HG03045 (cell line): ENCODE measurements around the gene HS6ST1.

ENCODE experiments used
- ATAC-seq: cut with Tn5 transposase; IDR thresholded peaks from one replicate; pipeline ENCODE4 v1.9.1; 2021; ENCODE audit warnings: mild to moderate bottlenecking, moderate library complexity; ENCODE audit not compliant: unreplicated experiment

Gene HS6ST1

DNA sequence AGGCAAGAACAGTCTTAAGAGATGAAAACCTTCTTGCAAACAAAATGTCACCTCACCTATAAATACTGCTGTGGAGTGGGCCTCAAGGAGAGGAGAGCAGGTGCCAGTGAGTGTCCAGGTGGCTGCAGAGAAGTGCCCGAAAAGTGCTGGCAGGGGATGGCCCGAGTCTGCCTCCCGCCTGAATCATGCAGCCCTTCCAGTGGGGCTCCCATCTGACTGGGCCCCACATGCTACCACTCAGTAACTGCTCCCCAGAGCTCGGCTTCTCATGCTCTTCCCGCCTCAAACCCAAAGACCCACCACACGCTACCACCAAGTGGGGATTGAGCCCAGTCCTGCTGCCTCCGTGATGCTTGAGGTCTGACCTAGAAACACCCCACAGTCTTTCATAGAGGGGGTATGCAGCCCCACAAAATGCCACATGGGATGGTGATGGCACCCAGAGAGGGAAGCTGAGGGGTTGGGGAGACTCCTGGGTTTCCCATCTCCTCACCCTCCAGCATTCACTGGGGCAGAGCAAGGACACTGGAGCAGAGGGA is 7.4 kb downstream of the HS6ST1 start:
- ATAC-seq, result no peak

DNA sequence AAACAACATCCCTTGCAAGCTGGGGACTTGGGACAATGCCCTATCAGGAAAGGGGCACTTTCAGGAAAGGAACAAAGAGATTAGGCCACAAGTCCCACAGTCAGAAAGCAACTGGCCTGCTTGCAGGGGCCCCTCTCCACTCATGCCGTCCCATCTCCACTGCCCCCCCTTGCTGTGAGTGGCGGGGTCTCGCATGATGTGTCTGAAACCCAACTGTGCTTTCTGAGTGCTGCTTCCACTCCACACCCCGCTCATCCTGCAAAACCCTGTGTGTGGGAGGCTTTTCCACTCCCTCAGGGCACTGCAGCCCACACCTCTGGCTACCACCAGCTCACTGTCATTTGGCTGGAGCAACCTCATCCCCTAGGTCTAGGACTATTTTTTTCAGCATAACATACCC is 7.9 kb downstream of the HS6ST1 start:
- no peak for ATAC-seq

DNA sequence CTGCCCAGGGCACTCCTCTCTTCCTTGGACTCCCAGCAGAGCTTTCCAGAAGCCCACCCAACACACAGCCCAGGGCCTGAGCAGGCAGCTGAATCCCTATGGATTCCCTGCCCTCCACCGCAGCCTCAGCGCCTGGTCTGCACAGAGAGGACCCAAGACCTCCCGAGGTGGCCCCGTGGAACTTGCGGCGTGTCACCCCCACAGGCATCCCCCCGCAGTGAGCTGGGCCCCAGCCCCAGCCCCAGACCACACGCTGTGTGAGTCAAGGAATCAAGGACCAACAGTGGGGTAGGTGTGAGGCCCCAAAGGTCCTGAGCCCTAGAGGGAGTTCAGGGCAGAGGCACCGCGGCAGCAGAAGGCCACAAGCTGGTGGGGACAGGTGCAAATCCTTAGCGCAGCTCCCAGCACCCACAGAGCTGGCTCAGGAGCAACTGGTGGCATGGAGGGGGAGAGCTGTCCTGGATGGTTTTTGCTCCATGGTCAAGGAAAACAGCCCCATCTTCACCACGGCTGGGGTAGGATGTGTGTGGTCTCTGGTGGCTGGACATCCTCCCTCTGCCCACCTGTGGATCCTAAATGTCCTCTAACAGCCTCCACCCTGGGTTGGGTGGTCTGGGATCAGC is 8.5 kb downstream of the HS6ST1 start:
- ATAC-seq, result no peak

DNA sequence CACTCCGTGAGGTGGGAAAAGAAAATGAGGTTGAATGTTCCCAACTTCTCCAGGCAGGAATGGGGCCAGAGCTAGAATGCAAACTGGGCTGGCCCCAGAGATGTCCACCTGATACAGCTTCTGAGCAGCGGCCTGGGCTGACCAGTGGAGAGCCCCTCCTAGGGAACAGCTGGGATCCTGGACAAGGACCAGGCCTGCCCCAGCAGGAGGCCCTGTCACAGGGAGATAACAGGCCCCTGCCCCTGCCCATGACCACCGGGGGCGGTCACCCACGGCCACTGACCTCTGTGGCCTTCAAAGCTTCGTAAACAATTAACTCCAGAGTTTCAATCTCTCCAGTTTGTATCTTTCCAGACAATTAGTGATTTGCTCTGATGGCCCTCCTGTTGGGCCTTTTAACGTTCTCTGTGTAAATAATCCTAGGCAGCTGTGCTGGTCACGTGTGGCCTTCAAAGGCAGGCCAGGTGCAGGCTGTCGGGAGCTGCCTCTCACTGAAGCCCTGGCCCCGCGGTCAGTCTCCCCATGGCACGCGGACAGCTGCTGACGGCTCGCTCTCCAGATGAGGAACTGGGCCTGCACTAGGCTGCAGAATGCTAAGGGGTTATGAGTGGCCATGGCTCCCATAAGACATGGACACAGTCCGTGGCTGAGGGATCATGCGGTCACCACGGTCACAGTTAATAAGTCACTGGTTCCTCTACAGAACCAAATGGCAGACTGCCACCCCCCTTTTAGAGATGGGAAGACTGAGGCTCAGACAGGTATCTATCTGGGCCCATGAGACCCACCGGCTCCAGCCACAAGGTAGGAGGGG is 9.2 kb downstream of the HS6ST1 start:
- ATAC-seq, result no peak

DNA sequence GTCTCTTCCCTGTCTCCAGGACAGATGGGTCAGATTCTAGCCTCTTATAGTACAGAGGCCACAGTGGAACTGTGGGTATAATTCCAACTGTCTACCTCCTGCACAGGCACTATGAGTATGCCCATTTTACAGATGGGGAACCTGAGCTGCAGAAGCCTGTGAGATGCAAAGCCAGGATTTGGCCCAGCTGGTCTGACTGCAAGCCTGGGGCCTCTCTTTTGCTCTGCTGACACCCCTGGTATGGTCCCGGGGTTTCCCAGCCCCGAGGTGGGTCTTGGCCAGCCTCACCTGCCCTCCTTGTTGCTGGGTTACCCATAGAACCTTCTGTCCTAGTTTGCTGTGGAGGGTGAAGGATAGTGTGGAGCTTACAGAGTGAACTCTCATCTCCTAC is 9.8 kb downstream of the HS6ST1 start:
- no peak for ATAC-seq

DNA sequence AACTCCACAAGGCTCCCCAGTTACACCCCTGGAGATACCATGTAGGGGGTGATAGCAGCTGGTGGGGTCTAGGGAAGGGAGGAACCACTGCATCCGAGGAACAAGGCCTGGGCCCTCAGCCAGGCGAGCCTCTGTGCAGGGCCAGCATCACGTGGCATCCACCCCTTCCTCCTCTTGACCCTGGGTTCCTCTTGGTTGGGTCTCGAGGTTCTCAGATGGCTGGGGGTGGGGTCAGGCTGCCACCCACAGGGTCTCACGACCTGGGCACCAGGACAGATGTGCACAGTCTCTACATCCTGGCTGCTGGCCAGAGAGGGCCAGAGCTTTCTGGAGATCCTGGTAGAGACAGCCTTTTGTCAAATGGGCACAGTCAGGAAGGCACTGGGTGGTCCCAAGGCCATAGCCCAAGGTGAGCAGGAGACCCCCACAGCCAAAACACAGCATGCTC is 10.4 kb downstream of the HS6ST1 start:
- ATAC-seq, result no peak

DNA sequence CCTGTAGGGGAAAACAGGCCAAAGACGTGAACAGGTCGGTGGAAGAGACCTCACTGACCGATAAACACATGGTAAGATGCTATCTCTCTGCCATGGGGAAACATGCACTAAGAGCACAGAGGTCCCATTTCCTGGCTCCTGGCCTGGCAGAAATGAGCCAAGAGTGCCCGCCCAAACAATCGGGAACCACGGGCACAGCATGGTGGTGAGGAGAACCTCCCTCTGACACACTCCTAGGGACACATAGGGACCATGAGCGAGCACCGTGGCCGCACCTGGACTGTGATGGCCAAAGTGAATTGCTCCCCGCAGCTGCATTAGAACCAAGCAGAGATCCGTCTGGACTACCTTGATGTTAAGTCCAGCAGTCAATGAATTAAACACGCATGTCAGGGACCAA is 11.1 kb downstream of the HS6ST1 start:
- ATAC-seq, result no peak

DNA sequence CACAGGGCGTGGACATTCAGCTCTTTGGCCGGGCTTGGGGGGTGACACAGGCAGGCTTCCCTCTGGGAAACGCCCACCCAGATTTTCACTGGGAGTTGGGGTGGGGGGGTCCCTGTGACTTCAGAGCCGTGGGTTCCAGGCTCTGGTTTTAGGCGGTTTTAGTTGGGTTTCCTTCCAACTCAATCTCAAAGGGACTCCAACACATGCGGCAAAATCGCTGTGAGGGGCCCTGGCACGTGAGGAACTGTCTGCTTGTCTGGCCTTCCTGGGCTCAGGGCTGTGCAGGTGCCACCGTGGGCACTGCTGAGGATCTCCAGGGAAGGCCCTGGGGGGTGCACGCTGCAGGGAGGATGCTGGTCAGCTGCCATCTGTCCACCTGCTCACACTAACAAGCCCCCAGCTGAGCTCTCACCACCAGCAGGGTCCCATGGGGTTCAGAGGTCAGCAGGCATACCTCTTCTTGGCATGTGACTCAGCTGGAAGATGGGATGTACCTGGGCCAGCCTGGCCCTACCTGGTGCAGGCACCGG is 11.7 kb downstream of the HS6ST1 start:
- no peak for ATAC-seq

DNA sequence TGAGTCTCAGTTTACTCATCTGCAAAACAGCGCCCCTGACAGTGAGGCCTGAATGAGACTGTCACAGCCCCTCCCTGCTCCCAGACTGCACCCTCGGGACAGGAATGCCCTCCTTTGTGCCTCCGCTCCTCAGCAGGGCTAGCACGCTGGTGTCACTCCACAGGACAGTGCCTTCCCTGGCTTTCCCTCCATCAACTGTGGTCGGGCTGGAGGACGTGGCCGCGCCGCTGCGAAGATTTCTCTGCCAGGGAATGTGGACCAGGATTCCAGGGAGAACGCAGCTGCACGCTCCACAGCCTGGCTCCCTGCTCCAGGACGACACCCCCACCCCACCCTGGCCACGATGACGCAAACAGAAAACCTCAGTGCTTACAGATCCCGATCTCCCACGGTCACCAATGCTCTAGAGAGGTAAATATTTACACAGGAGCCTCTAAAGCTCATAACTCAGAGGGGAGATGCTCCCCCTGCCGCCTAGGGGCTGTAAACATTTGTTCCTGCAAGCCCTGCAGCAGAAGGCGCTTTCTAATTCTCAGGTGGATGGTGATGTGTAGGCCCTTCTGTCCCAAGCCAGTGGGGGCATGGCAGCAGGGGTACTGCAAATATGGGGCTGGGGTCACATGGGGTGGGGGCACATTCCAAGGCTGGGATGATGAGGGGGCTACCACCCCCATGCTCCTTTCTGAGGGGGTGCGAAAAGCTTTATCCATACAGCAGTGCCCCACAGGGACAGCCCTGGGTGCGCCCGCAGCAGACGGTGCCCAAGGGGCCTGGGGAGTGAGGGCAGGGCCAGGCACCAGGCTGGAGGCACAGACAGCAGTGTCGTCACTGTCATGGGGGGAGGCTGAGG is 12.4 kb downstream of the HS6ST1 start:
- no peak for ATAC-seq

DNA sequence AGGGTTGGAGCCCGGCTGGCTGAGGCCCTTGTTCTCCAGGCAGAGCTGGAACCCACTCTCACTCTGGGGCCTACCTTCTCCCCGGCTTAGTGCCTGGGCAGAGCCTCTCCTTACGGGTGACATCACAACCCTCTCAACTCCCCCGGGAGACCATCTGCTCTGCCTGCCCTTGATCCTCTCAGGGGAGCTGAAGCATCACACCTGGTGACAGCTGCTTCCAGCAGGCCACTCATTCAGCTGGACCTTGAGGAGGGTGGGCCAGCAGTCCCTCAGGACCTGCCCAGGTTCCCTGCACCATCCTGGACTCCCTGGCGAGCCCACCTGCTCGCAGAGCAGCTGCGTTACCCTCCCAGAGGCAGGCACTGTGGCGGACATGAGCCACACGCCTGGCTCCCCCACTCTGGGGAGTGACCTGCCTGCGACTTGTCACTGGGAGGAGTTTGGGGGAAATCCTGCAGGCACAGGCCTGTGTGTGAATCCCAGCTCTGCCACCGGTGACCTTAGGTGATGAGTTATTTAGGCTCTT is 13.1 kb downstream of the HS6ST1 start:
- no peak for ATAC-seq

DNA sequence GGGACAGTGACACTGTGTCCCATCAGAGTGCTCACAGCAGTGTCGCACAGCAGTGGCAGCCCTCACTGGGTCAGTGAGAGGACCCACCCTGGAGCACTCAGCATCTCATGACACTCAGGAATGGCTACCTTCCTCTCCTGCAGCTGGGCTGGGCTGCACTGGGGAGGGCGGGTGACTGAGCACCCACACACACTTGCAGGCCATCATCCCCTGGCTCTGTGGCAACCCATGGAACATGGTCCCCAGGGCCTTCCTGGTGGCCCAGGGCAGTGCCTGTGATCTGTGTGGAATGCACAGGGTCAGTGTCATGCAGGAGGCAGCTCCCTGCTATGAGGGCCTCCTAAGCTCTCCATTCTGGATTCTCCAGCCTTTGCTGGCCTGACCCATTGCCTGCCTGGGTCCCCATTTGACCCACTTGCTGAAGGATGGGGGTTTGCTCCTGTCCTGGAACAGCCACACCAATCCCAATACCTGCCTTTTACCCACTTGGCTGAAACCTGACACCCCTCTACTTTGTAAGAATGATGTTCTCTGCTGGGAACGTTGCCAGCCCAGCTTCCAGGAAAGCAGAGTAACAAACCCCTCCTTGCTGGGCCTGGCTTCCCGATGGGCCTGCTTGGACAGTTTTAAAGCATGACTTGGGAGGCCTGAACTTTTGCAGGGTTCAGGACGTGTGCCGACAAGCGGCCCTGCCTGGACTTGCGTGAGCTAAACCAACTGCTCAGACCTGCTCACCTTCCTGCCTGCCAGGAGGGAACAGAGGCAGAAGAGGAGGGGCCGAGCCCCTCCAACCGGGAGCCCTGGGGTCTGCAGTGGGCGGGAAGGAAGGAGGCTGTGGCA is 13.7 kb downstream of the HS6ST1 start:
- no peak for ATAC-seq

DNA sequence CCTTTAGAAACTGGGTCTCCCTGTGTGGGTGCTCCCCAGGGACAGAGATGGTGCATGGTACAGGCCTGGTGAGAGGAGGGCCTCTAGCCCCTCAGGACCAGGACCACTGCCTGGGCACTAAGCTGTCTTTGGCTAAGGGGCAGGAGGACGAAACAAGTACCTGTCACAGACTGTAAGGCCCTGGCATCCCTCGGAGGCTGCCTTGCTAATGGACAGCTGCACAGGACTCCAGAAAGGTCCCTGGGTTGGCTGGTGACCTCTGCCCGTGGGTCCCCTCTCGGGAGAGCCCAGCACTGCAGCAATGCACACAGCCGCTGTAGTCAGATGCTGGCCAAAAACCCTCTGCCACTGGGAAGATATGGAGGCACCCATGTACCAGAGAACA is 14.3 kb downstream of the HS6ST1 start:
- ATAC-seq, result no peak

DNA sequence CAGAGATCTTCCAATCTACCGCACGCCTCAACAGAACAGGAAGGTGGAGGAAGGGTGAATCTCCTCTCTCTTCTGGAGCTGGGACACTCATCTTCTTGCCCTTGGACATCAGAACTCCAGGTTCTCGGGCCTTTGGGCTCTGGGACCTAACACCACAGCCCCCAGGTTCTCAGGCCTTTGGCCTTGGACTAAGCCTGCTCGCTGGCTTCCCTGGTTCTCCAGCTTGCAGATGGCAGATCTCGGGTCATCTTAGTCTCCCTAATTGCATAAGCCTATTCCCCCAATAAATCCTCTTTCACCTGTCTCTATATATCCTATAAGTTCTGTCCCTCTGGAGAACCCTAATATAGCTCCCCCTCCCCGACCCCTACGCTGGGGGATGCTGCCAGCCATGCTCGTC is 14.8 kb downstream of the HS6ST1 start:
- no peak for ATAC-seq

DNA sequence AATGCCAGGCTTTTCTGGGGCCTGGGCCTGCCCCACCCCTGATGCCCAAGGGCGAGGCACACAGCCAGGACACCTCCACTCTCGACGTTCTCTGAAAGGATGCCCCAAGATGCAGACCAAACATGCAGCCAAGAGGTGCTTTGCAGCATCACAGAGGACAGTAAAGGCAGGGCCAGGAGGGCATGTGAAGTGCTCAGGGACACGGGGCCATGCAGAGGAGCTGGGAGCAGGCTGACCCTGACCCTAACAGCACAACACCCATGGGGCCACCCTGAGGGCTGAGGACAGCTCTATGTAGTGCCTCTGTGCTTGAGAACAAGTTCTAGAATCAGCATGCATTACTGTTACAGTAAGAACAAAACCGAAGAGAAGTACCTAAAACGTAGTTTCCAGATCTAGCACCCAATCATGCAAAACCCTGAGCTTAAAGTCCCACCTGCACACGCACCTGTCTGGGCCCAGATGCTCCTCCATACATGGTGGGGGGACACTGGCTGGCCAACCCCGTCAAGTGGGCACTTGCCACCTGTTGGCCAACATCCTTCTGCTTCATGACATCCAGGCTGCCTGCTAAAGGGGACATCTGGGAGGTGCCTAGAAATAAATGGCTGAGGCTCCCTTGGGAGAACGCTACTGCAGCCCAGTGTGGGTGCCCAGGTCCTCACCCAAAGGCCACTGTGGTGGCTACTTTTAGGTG is 15.4 kb downstream of the HS6ST1 start:
- ATAC-seq, result no peak

DNA sequence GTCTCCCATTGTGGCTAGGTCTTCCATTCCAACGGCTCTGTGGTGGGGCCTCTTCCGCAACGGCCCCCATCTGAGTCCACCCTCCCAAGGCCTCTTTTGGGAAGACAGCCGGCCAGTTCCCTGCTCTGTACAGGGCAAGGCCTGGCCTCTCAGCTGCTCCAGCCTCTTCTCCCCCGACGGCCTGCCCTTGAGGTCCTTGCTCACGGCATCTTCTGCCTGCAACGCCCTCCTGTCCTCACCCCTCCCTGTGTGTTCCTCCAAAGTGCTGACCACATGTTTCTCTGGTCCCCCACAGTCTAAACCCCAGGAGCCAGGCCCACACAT is 16.0 kb downstream of the HS6ST1 start:
- no peak for ATAC-seq

DNA sequence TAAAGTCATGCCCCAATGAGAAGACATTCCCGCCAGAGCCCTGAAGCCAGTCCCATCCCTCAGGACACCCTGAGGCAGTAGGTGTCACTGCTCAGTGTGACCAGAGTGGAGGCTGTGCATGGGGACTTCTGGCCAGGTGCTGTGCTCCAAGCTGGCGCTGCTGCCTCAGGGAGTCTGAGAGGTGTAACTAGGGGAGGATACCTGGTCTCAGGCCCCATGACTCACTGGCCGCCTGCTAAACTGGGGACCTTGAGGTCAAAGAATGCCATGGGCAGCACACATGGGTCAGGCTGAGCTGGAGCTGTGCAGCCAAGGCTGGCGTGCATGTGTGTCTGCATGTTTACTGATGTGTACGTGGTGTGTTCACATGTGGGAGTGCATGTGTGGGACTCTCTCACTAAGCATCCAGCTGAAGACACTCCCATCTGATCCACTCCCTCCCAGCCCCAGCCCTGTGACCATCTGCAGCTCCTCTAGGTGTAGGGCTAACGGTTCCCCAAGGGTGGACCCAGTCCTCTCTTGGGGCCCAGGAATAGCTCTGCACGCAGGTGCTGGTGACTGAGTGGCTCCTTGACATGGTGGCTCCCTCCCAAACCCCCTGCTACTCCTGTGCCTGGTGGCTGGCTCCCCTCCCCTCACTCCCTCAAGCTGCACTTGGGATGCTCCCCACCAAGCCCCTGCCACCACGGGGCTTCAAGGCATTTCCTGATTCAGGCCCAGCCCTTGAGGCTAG is 16.5 kb downstream of the HS6ST1 start:
- ATAC-seq, result no peak

DNA sequence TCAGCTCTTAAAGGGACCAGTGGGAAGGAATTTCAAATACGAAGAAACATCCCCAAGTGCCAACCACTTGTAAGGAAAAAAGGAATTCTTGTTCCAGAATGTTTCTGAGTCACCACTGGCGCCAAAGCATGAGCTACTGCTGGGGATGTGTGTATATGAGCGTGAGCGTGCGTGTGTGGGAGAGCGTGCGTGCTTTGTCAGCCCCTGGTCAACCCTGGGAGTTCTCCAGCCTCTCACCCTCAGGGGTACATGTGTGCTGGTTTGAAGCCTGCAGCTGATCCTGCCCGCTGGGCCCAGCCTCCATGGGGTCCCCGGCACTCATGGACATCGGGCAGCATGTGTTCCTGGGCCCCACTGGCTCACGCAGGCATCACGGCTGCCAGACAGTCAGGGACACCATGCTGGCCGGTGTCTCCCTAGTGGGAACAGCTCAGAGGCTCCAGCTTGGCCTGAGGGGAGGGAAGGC is 17.1 kb downstream of the HS6ST1 start:
- ATAC-seq, result no peak

DNA sequence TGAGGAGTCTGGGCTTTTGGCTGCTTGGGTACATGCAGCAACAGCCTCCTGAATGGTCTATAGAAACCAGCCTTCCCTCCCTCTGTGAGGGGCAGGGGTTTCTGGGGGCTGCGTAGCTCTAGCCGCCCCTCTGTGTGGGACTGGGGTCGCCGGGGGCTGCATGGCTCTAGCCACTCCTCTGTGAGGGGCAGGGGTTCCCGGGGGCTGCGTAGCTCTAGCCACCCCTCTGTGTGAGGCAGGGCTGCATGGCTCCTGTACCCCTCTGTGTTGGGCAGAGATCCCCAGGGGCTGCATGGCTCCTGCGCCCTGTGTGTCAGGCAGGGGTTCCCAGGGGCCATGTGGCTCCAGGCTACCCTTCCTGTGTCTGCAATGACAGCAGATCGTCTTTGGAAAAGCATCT is 17.6 kb downstream of the HS6ST1 start:
- no peak for ATAC-seq
